HFFc6 (cell line): ENCODE data around the gene FCHSD2. TPM values are rescaled to one million over a fixed set of nuclear protein-coding genes. Genes with fewer than 3 reads are reported as not detected.
A peak's percentile ranks its signal among the peaks of the same experiment; 100 is the strongest.

Experiments used
- DNase-seq: peaks from one replicate; pipeline ENCODE4 v3.0.0-alpha.2; 2018
- H3K27ac Mint-ChIP-seq: 2 replicates; pipeline ENCODE4 v1.8.0; 2020; ENCODE audit warnings: mild to moderate bottlenecking, mixed read lengths
- H3K27me3 Mint-ChIP-seq: 2 replicates; pipeline ENCODE4 v1.8.0; 2021; ENCODE audit warnings: mild to moderate bottlenecking, moderate library complexity, mixed read lengths; ENCODE audit not compliant: insufficient read depth
- H3K36me3 Mint-ChIP-seq: 2 replicates; pipeline ENCODE4 v1.8.0; 2021; ENCODE audit warnings: low read depth, mixed read lengths
- H3K4me1 Mint-ChIP-seq: 2 replicates; pipeline ENCODE4 v1.8.0; 2020; ENCODE audit warnings: low read depth, mixed read lengths
- H3K4me3 Mint-ChIP-seq: 2 replicates; pipeline ENCODE4 v1.8.0; 2020; ENCODE audit warnings: mild to moderate bottlenecking, moderate library complexity, mixed read lengths
- H3K9me3 Mint-ChIP-seq: 2 replicates; pipeline ENCODE4 v1.8.0; 2020; ENCODE audit warnings: mild to moderate bottlenecking, mixed read lengths
- CTCF ChIP-seq: fragments of 200-600 bp; sonication (generic); IDR thresholded peaks from 2 replicates; pipeline ENCODE4 v1.5.0; 2021; ENCODE audit warnings: antibody characterized with exemption, mild to moderate bottlenecking
- total RNA-seq, 6 experiments: library from RNA; stranded (reverse); fragmentation: NEBNext Ultra II Directional; extraction: Animal tissue kit (Norgen Biotek cat#: 25700); gene quantifications; 2 replicates in 1 of 6; 3 replicates in 5 of 6; pipeline ENCODE4 v1.2.3, GENCODE V29; 2021

FCHSD2 gene
- total RNA-seq, 6 experiments from 2014 or later = 58.9 to 68.2 (median 65.0) TPM

DNA sequence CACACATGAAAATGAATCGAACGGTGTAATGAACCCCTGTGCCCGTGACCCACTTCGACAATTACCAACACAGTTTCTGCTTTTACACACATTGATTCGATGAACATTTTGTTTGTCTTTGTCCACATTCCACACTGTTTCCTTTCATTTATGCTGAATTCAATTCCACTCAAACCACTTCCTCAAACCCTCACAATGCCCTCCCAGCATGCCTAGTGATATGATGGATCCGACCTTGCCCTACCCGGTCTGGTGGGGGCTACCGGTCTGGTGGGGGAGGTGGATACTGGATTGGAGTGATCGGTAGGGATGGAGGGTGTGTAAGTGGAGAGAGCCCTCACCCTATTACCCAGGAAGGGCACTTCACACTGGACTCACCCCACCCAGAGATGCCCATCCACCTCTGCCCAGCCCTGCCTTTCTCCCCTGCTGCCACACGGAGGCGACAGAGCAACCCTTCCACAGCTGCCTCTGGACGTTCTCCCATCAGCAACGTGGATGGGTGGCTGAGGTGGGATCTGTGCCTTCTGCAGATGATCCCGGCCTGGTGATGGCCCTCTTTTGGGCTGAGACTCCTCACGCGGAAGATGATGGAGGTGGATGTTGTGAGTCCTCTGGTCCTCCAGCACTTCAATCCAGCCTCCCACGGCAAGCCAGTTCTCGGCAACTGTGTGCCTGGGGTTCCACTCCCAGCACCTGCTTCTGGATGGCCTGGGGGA lies 43.0 kb upstream of the FCHSD2 start:
- peak; percentile 81 for TF ChIP-seq CTCF
- Mint-ChIP-seq H3K4me1 (peaks cover 33% of the 10 kb centered on the region), H3K27ac (peak overlapping the region; percentile 87)

GRCh38 chr11:73182824-73183321 lies 40.8 kb upstream of the FCHSD2 start:
- no peak overlapping the region for H3K27ac Mint-ChIP-seq
- H3K4me3 Mint-ChIP-seq = no peak overlapping the region
- no peaks in the 10 kb centered on the region for H3K27me3 Mint-ChIP-seq
- no peaks in the 10 kb centered on the region for H3K36me3 Mint-ChIP-seq
- no peak for TF ChIP-seq CTCF
- no peaks in the 10 kb centered on the region for H3K9me3 Mint-ChIP-seq
- DNase-seq = no peak
- H3K4me1 Mint-ChIP-seq = peaks cover 39% of the 10 kb centered on the region

More for the DNA sequence above, 43.0 kb upstream of the FCHSD2 start:
- Mint-ChIP-seq H3K36me3 (no peaks in the 10 kb centered on the region), H3K9me3 (no peaks in the 10 kb centered on the region), H3K27me3 (no peaks in the 10 kb centered on the region), H3K4me3 (peak overlapping the region; percentile 54; the same call in 1 of the 2 replicates)
- peak; percentile 51 for DNase-seq

- TF ChIP-seq CTCF = no peak
- H3K36me3 Mint-ChIP-seq = no peaks in the 10 kb centered on the region
- H3K27me3 Mint-ChIP-seq = no peaks in the 10 kb centered on the region
- H3K4me3 Mint-ChIP-seq = no peak overlapping the region
- H3K4me1 Mint-ChIP-seq = peaks cover 29% of the 10 kb centered on the region
- no peaks in the 10 kb centered on the region for H3K9me3 Mint-ChIP-seq
- no peak for DNase-seq
- no peak overlapping the region for H3K27ac Mint-ChIP-seq
Measured at GRCh38 chr11:73178681-73179080, 36.6 kb upstream of the FCHSD2 start.

- H3K36me3 Mint-ChIP-seq = no peaks in the 10 kb centered on the region
- peaks cover 29% of the 10 kb centered on the region for H3K4me1 Mint-ChIP-seq
- peak overlapping the region; percentile 48; the same call in 1 of the 2 replicates for H3K4me3 Mint-ChIP-seq
- H3K9me3 Mint-ChIP-seq = no peaks in the 10 kb centered on the region
- H3K27ac Mint-ChIP-seq = peak overlapping the region; percentile 54; the same call in 1 of the 2 replicates
- no peaks in the 10 kb centered on the region for H3K27me3 Mint-ChIP-seq
- DNase-seq = peak; percentile 82
- peak; percentile 91 for TF ChIP-seq CTCF
Measured at GRCh38 chr11:73177778-73178539, 35.8 kb upstream of the FCHSD2 start.

DNA sequence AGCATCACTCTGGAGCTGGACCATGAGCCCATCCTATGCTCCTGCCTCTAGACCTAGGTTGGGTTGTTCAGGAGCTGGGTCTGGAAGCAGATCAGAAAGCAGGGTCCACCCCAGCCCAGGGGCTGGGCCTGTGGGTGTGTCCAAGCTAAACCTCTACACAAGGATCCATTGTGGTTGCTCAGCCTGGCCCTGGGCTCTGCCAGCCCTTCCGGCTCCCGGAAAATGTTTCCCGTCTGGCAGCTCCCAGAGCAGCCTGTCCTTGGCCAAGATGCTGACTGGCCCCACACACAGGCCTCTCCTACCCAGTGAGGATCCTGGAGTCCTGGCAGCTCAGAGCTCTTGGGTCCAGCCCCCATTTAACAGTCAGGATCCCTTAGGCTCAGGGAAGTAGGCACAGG lies 35.3 kb upstream of the FCHSD2 start:
- Mint-ChIP-seq H3K27ac (peak overlapping the region; percentile 54; the same call in 1 of the 2 replicates), H3K9me3 (no peaks in the 10 kb centered on the region), H3K27me3 (no peaks in the 10 kb centered on the region), H3K4me3 (peak overlapping the region; percentile 48; the same call in 1 of the 2 replicates), H3K36me3 (no peaks in the 10 kb centered on the region), H3K4me1 (peaks cover 29% of the 10 kb centered on the region)
- DNase-seq = no peak
- no peak for TF ChIP-seq CTCF
